GM21576 (cell line): ENCODE measurements around the gene AGAP1.
"Not testable (repeated sequence)": the region's sequence is repeated elsewhere in the genome, so short reads cannot be mapped to it uniquely, and the experiment has no call there.

Experiments used
- ATAC-seq: cut with Tn5 transposase; IDR thresholded peaks from one replicate; pipeline ENCODE4 v1.9.1; 2021; ENCODE audit warnings: mild to moderate bottlenecking, moderate library complexity; ENCODE audit not compliant: unreplicated experiment

AGAP1 gene

DNA sequence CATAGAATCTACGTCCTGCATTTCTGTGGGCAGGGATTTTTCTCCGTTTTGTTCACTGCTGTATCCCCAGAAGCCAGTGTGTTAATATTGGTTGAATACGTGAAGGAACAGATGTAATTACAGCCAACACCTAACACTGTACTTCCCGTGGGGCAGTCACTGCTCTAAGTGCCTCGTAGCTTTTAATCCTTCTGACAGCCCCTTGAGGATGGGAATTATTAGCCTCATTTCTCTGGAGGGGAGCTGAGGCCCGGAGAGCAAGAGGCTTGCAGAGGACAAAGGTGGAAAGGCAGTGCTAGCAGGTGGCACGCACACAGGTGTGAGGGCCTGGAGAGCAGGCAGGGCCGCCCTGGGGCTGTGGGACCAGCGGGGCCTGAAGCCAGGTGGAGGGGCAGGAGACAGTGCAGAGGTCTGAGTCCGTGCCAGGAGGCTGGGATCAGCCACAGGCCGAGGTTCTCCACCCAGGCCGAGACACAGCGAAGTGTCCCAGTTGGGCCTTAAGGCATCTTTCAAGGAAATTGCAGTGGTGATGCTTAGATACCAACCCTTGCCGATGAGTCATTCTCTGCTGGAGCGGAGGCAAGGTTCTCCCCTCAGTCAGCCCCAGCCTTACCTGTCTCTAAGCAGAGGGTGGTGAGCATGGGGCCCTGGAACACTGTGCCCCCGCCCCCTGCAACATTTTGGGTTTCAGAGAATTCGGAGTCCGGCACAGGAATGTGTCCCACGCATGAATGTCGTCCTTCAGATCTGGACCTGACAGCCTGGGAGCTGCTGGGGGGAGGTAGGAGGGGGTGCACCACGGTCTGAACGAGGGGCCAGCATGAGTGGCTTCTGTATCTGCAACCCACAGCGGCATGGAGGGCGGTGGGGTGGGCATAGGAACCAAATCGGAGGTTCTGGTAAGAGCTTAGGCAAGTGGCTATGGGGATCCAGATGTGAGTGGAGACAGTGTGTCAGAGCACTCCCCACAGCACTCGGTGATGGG is 551.7 kb downstream of the AGAP1 start:
- ATAC-seq = no peak

DNA sequence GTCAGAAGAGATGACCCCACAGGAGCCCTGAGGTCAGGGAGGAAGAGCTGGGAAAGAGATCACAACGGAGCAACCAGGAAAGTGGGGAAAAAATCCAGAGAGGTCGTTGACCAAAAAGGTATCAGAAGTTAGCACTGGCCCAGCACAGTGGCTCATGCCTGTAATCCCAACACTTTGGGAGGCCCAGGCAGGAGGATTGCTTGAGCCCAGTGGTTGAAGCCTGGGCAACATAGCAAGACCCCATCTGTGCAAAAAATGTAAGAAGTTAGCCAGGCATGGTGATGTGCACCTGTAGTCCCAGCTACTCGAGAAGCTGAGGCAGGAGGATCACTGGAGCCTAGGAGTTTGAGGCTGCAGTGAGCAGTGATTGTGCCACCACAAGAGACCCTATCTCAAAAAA is 552.9 kb downstream of the AGAP1 start:
- no peak for ATAC-seq

DNA sequence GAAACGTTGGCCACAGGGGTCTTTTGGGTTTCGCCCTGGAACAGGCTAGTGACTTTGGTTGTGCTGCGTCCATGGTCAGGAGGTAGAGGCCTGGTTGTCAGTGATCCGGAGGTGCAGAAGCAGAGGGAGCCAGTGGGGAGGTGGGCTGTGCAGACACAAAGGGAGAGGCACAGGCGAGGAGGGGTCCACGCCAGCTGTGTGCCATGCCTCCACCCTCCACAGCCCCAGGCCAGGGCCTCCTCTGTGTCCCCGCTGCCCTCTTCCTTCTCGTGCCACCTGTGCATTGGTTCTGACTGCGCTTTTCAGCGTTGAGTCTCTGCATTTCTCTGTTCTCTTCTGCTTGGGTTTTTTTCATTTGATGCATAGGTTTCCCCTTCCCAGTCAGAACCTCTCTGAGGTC is 553.3 kb downstream of the AGAP1 start:
- ATAC-seq = no peak

DNA sequence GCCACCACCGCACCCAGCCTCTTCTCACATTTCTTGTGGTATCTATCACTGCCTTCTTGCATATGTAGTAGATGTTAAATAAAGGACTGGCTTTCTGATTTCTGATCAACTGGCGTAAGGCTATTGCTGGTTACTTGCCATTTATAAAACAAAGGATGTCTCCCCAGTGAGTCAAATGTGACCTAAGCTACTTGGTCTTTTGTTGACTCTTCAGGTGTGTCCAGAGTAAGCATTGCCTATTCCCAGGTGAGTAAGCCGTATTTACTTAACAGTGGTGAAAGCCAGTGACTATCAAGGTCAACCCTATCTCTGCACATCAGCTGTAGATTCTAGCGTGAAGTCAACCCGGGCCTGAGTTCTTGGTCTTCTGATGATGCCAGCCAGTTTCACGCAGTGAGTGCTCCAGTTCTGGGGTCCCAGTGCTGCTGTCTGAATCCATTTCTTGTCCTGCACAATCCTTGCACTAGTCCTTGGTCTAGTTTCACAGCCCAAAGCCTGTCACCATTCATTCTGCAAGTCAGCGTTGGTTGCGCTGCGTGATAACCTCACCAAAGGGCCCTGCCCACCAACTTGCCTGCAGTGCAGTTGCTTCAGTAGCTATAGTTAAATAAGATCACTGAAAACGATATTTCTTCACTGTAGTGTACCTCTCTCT is 554.2 kb downstream of the AGAP1 start:
- ATAC-seq = no peak

DNA sequence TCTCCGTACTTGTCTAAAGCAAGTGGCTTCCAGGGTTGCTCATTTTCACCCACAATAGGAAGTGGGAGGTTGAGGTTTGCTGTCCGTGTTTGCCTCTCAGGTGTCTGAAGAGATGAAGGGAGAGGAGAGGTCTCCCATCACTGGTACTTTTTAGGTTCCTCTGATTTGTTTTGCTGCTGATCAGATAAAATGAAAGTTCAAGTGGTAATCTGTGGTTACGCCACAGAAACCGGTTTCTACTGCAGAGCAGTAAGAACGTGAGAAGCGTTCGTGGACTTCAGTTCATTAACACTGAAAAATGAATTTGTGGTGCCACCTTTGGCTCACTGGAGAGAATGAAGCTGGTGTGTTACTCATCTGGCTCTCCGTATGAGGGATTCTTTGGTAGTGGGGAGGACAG is 556.1 kb downstream of the AGAP1 start:
- ATAC-seq = no peak

DNA sequence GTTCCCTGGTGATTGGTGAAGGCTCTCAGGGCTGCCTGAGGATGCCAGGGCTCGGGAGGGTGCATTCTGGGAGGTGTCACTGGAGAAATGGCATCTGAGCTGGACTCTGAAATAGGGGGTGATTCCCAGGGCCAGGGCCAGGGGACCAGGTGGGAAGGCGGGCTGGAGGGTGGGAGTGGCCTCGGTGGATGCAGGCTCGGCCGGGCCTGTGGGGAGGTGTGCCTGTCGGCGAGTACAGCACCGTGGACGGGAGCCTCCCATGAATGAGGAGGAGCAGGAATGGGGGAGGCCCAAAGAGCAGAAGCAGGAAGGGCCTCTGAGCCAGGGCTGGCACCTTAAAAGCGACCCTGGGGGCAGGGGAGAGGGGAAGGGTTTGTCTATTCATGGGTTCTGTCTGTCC is 557.5 kb downstream of the AGAP1 start:
- ATAC-seq = no peak

DNA sequence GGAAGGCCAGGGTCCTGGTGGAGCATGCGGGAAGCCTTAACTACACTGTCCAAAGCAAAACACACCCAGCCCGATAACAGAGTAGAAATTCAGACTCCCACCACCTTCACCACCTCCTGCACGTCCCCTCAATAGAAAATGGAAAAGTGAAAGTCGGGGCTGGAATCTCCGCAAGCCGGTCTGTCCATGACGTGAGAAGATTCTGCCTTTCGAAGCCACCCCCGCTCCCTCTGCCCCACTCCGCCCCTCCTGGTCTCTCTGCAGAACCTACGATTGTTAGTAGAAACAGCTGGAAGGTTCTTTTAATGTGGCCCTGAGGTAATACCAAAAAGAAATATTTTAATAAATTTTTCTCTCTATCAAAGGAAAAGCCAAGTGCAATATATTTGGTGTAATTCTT is 558.0 kb downstream of the AGAP1 start:
- ATAC-seq = no peak

DNA sequence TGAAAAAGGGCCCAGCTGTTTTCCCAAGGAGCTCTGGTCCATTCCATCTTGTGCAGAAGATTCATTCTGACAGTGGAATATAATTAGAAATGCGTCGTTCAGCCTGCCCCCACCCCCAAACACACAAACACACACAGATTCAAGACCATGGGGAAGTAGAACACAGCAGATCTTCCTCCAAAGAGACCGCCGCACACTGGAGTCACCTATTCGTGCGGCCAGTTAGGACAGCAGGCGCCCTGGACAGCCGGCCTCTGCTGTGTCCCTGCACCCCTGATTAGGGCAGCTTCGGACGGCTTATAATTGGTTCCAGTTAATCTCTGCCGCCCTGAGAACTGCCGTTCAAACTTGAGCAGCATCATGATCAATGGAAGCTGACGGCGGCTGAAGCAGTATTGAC is 558.4 kb downstream of the AGAP1 start:
- no peak for ATAC-seq

DNA sequence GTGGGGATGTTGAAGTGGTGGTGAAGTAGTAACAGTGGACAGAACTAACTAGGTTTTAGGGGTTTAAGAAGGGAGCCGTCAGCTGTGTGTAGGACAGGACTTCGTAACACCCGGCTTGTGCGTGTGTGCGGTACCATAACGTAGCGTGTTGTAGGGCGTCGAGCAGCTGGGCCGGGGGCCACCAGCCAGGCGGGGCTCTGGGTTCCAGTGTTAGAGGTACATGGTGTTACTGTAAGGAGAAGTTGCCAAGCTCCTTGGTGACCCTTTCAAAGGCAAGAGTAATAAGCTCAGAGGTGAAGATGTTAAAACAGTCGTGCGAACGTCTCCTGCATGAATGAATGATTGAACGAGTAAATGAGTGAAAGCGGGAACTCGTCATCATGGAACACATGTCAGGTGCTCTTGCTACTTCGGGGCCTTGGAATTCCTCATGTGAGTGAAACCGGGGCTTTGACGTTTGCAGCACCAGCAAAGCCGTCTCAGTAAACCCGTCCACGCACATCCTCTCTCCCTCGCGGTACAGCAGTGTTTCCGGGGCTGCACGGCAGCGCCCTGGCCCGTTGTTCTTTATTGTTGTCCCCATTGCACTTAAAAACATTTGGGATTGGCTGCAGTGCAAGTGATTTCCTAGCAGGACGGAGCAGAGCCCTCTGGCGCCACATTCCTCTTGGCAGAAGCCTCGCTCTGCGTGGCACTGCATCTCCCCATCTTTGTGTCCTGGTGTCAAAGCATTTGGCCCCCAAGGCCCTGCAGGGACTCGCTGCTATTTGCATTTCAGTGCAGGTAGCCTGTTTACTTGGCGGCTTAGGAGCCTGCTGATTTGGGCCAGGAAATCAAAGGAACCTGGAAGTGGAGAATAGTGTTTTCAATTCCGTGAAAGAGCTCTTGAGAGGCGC is 559.3 kb downstream of the AGAP1 start:
- ATAC-seq = no peak

DNA sequence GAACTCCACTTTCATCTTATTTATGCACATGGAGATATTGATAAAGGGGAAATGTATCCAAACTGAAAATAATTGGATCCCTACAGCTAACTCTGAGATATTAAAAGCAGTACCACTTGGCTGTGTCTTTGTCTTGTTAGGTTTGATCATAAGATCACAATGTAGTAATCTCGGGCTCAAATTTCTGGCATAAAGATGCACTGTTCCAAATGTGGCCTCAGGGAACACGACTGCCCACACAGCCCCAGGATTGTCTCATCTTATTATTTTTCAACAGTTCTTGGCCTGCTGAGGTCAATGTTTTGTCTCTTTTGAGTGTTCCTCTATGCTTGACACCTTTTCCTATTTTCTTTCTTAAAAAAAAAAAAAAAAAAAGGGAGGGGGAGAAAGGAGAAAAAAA is 560.3 kb downstream of the AGAP1 start:
- no peak for ATAC-seq

DNA sequence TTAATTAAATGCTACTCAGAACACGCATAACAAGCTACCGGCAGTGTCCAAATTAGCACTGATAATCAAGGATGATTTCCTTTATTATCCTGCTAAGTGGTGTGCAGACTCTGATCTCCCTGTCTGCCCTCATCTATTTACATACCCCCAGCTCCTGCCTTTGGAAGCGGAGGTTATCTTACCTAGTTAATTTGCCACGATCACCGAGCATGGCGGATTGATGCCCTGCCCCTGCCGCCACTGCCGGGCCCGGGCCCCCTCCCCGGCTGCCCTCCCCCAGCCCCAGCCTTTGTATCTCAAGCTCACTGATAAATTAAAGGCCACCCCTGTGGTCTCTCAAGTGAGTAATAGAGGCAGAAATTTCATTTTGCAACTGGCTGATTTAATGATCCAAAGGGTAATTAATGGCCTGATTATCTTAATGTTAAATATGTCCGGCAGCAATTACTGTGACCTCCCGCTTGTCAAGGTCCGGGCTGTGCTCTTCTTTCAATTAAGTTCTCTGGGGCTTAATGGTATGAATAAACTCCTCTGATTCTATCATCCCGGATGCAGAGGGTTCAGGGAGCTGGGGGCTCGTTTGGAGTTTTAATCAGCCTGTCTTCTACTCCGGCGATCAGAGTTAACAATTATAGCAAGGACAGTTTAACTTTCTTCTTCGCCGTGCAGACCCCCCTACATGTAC is 560.9 kb downstream of the AGAP1 start:
- no peak for ATAC-seq

DNA sequence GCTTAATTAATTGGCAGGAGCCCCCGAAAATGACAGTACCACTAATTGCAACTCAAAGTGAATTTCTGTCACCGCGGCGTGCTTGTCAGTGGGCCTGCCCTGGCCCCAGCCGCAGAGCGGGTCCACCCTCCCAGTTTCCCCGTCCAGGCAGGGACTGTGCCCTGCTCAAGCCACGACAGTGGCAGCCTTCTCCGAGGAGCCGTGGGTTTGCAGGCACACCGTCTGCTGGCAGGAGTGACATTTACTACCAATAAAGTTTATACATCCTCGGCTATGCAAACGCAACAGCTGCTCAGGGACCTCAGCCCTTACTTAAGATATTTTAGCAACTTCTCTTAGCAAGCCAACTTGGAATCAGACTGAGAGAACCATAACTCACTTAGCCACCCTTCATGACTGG is 561.6 kb downstream of the AGAP1 start:
- no peak for ATAC-seq

DNA sequence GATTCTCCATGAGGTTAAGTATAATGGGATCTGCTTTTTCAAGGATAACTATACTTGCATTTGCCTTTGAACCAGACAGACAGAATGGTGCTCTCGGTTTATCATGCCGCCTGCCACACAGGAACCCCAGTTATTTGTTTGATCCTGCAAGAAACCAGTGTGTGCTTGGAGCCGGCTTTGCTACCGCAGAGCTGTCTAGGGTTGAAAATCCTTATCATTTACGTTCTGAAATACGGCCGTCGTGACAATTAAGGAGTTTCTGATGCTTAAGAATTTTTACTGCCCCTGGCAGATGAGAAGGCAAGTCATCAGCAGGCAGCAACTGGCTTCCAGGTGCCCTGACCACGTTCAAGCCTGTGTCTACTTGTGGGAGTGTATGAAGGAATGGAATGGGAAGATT is 562.3 kb downstream of the AGAP1 start:
- ATAC-seq = no peak

DNA sequence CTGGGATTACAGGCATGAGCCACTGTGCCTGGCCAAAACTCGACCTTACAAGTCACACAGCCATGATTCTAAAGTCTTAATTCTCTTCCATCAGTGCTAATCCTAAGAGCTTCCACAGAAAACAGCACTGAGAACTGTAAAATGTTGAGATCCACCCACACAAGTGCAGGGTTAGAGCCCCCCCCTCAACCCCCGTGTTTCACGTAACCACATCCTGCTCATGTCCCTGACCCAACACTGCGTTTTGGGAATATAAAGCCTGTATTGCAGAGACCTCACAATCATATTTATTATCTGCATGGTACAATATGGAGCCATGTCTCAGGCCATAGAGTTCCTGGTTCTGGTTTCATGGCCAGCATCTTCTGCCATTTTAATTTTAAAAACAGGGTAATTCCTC is 563.5 kb downstream of the AGAP1 start:
- no peak for ATAC-seq

DNA sequence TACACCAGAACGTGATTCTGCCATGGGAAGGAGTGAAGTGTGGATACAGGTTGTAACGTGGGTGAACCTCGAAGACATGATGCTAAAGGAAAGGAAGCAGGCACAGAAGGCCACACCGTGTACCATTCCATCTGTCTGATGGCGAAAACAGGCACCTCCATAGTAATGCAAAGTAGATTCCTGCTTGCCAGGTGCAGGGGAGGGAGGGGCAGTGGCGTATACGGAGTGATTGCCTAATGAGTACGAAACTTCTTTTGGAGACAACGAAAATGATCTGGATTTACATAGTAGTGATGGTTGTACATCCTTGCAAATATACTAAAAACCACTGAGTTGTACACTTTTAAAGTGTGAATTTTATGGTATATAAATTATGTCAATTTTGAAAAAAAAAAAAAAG is 567.7 kb downstream of the AGAP1 start:
- no peak for ATAC-seq

DNA sequence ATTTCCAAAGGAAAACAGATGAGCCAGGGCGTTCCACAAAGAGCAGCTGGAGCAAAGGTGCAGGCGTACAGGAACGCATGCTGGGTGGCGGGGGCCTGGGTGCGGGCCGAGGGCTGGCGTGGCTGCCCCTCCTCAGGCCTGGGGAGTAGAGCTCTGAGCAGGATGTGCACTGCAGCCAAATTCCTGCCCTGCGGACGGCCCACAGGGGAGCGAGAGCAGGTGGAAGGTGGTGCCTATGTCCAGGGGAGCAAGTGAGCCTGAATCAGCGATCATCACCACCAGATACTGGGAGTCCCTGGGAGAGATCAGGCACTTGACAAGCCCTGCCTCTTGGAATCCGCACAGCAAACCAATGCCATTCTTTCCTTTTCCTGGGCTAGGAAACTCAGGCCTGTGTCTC is 568.1 kb downstream of the AGAP1 start:
- ATAC-seq = no peak

DNA sequence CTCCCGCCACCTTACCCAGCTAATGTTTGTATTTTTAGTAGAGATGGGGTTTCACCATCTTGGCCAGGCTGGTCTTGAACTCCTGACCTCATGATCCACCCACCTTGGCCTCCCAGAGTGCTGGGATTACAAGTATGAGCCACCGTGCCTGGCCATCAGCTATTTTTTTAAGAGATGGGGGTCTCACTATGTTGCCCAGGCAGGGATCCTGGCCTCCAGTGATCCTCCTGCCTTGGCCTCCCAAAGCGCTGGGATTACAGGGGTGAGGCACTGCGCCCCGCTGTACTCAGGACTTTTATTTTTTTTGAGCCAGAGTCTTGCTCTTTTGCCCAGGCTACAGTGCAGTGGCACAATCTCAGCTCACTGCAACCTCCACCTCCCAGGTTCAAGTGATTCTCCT is 569.0 kb downstream of the AGAP1 start:
- ATAC-seq = not testable (repeated sequence)

DNA sequence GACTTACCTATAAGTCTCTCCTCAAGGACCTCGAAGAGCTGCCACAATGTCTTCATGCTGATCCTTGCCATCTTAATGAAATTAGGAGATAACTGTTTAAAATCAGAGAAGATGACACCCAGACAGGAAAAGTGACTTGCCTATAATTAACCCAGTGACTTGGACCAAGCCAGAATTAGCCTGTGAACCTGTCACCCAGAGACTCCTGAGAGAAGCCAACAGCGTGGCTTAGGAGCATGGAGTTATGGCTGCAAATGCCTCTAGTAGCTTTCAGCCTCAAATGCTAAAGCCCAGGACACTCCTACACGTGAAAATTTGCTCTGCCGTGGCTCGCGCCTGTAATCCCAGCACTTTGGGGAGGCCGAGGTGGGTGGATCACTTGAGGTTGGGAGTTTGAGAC is 570.2 kb downstream of the AGAP1 start:
- no peak for ATAC-seq

DNA sequence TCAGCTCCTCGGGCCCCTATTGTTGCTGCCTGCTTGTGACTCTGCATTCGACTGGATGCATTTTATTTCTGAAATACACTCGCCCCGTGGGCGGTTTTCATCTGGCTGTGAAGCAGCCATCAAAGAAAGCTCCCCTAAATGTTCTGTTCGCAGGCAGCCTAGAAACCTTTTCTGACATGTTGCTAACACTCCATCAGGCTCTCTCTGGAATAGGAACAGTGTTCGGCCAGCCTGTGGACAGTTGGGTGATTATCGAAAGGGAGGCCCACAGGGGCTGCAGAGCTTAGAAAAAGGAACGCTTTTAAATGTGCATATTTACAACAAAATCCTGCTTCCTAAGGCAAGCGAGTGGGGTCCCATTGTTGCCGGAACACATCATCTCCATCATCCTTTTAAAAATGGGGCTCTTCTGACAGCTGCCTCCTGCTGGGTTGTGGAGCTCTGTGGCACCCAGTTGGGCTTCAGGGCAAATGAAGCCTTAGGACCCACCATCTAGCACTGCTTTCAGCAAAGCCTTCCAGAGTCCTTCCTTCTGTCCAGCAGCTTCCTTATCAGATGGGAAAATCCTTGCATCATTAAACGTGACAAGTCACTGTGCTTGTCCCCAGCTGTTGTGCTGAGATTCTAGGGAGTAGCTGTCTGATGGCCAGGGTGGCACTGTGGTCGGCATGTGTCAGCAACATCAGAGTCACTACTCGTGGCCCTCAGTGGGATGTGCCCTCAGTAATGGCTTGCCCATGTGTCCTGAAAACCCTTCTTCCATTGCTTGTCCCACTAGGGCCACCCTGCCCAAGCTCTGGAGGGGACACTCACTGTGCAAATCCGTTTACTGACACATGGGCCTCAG is 571.7 kb downstream of the AGAP1 start:
- no peak for ATAC-seq

DNA sequence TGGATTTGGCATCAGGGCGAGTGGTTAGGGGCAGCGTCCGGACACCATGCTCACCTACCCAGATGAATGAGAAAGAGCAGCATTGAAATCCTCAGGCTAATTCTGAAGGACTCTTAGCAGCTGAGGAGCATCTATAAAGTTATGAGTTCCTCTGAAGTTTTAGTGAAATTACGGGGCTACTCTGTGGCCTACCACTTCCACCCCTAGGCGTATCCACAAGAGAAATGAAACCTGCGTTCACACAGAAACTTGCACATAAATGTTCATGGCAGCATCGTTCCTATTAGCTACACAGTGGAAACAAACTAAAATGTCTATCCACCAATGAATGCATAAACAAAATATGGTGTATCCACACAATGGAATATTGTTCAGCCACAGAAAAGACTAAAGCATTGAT is 576.4 kb downstream of the AGAP1 start:
- ATAC-seq = no peak
